ENCODE measurements around the gene ARHGEF12.

Gene ARHGEF12

GRCh38 chr11:120308081-120308480, 28.1 kb upstream of the ARHGEF12 start:
- TF ChIP-seq MAX (IDR thresholded peaks at IDR 0.05) (no peak), REST (IDR thresholded peaks at IDR 0.05; ENCODE audit: low read depth) (no peak), EP300 (IDR thresholded peaks at IDR 0.05; ENCODE audit: borderline replicate concordance) (no peak), NFIC (IDR thresholded peaks at IDR 0.05) (no peak), CREB1 (IDR thresholded peaks at IDR 0.05; ENCODE audit: low read depth) (no peak), CEBPB (IDR thresholded peaks at IDR 0.05) (no peak), TEAD4 (IDR thresholded peaks at IDR 0.05) (no peak), FOXM1 (IDR thresholded peaks at IDR 0.05; ENCODE audit: borderline replicate concordance, low read depth) (no peak), TAF1 (IDR thresholded peaks at IDR 0.05; ENCODE audit: low read depth) (no peak), EGR1 (IDR thresholded peaks at IDR 0.05) (no peak), YY1 (IDR thresholded peaks at IDR 0.05; ENCODE audit: low read depth) (no peak), TCF12 (IDR thresholded peaks at IDR 0.05; ENCODE audit: low read depth) (no peak), RAD21 (IDR thresholded peaks at IDR 0.05; ENCODE audit: low read depth) (no peak), ZBTB7A (IDR thresholded peaks at IDR 0.05; ENCODE audit: low read depth) (no peak), USF1 (IDR thresholded peaks at IDR 0.05) (no peak)

GRCh38 chr11:120310870-120311269, 25.3 kb upstream of the ARHGEF12 start:
- TF ChIP-seq RAD21 (IDR thresholded peaks at IDR 0.05; ENCODE audit: low read depth), result no peak
- no peak for TF ChIP-seq ZBTB7A (IDR thresholded peaks at IDR 0.05; ENCODE audit: low read depth)
- TF ChIP-seq EGR1 (IDR thresholded peaks at IDR 0.05), result no peak
- TF ChIP-seq USF1 (IDR thresholded peaks at IDR 0.05), result no peak

GRCh38 chr11:120314861-120315260, 21.4 kb upstream of the ARHGEF12 start:
- TF ChIP-seq REST (IDR thresholded peaks at IDR 0.05; ENCODE audit: low read depth) (no peak), TCF12 (IDR thresholded peaks at IDR 0.05; ENCODE audit: low read depth) (no peak), TEAD4 (IDR thresholded peaks at IDR 0.05) (no peak), ZBTB7A (IDR thresholded peaks at IDR 0.05; ENCODE audit: low read depth) (no peak), YY1 (IDR thresholded peaks at IDR 0.05; ENCODE audit: low read depth) (no peak), CEBPB (IDR thresholded peaks at IDR 0.05) (no peak), FOXM1 (IDR thresholded peaks at IDR 0.05; ENCODE audit: borderline replicate concordance, low read depth) (no peak), USF1 (IDR thresholded peaks at IDR 0.05) (no peak), NFIC (IDR thresholded peaks at IDR 0.05) (no peak), CREB1 (IDR thresholded peaks at IDR 0.05; ENCODE audit: low read depth) (no peak), RAD21 (IDR thresholded peaks at IDR 0.05; ENCODE audit: low read depth) (no peak), EP300 (IDR thresholded peaks at IDR 0.05; ENCODE audit: borderline replicate concordance) (no peak), EGR1 (IDR thresholded peaks at IDR 0.05) (no peak), TAF1 (IDR thresholded peaks at IDR 0.05; ENCODE audit: low read depth) (no peak), MAX (IDR thresholded peaks at IDR 0.05) (no peak)

GRCh38 chr11:120316880-120317688, 19.1 kb upstream of the ARHGEF12 start:
- TF ChIP-seq FOXM1 (IDR thresholded peaks at IDR 0.05; ENCODE audit: borderline replicate concordance, low read depth) (peak; percentile 1; the same call in 1 of the 2 replicates), REST (IDR thresholded peaks at IDR 0.05; ENCODE audit: low read depth) (no peak), EP300 (IDR thresholded peaks at IDR 0.05; ENCODE audit: borderline replicate concordance) (peak; percentile 57; the same call in 1 of the 2 replicates), RAD21 (IDR thresholded peaks at IDR 0.05; ENCODE audit: low read depth) (no peak), ZBTB7A (IDR thresholded peaks at IDR 0.05; ENCODE audit: low read depth) (0 out of 2 replicates have a peak, but pooled peaks have one; percentile 22), CREB1 (IDR thresholded peaks at IDR 0.05; ENCODE audit: low read depth) (peak; percentile 30; the same call in 1 of the 2 replicates), USF1 (IDR thresholded peaks at IDR 0.05) (0 out of 2 replicates have a peak, but pooled peaks have one; percentile 23), TAF1 (IDR thresholded peaks at IDR 0.05; ENCODE audit: low read depth) (no peak), TCF12 (IDR thresholded peaks at IDR 0.05; ENCODE audit: low read depth) (peak; percentile 64), TEAD4 (IDR thresholded peaks at IDR 0.05) (peak; percentile 47; the same call in 1 of the 2 replicates), CEBPB (IDR thresholded peaks at IDR 0.05) (peak; percentile 78), YY1 (IDR thresholded peaks at IDR 0.05; ENCODE audit: low read depth) (peak; percentile 58; the same call in 1 of the 2 replicates), MAX (IDR thresholded peaks at IDR 0.05) (peak; percentile 77), NFIC (IDR thresholded peaks at IDR 0.05) (peak; percentile 93), EGR1 (IDR thresholded peaks at IDR 0.05) (no peak)

Data from Ishikawa (cell line).